Measurements from ENCODE around the gene HES1.

The HES1 gene

GRCh38 chr3:194110483-194110882, 25.5 kb upstream of the HES1 start:
- no peaks in the 10 kb centered on the region for H3K9me3 ChIP-seq
- H3K4me3 ChIP-seq (ENCODE audit: low read depth in 1 of 2, low read length in 1 of 2), result no peak overlapping the region
- H3K4me1 ChIP-seq (ENCODE audit: control insufficient read depth in 1 of 2, insufficient read depth in 1 of 2, low read depth in 1 of 2, low read length in 1 of 2), result no peaks in the 10 kb centered on the region
- TF ChIP-seq CTCF (IDR thresholded peaks at IDR 0.05), result no peak
- no peaks in the 10 kb centered on the region for H3K36me3 ChIP-seq
- peaks cover 15% of the 10 kb centered on the region for H3K27me3 ChIP-seq
- no peak overlapping the region for H3K27ac ChIP-seq

GRCh38 chr3:194111336-194111735, 24.6 kb upstream of the HES1 start:
- no peak for TF ChIP-seq CTCF (IDR thresholded peaks at IDR 0.05)

GRCh38 chr3:194112120-194113106, 23.5 kb upstream of the HES1 start:
- Histone ChIP-seq H3K4me1 (ENCODE audit: control insufficient read depth in 1 of 2, insufficient read depth in 1 of 2, low read depth in 1 of 2, low read length in 1 of 2) (no peaks in the 10 kb centered on the region), H3K36me3 (no peaks in the 10 kb centered on the region), H3K27ac (no peak overlapping the region), H3K27me3 (peaks cover 16% of the 10 kb centered on the region), H3K4me3 (ENCODE audit: low read depth in 1 of 2, low read length in 1 of 2) (no peak overlapping the region), H3K9me3 (no peaks in the 10 kb centered on the region)
- TF ChIP-seq CTCF (IDR thresholded peaks at IDR 0.05), result no peak

More at GRCh38 chr3:194111336-194111735, 24.6 kb upstream of the HES1 start:
- Histone ChIP-seq H3K4me1 (ENCODE audit: control insufficient read depth in 1 of 2, insufficient read depth in 1 of 2, low read depth in 1 of 2, low read length in 1 of 2) (no peaks in the 10 kb centered on the region), H3K4me3 (ENCODE audit: low read depth in 1 of 2, low read length in 1 of 2) (no peak overlapping the region), H3K36me3 (no peaks in the 10 kb centered on the region), H3K27ac (no peak overlapping the region), H3K9me3 (no peaks in the 10 kb centered on the region), H3K27me3 (peaks cover 11% of the 10 kb centered on the region)

- Histone ChIP-seq H3K4me1 (ENCODE audit: control insufficient read depth in 1 of 2, insufficient read depth in 1 of 2, low read depth in 1 of 2, low read length in 1 of 2) (no peaks in the 10 kb centered on the region), H3K27me3 (peaks cover 22% of the 10 kb centered on the region), H3K9me3 (no peaks in the 10 kb centered on the region), H3K36me3 (no peaks in the 10 kb centered on the region), H3K27ac (no peak overlapping the region), H3K4me3 (ENCODE audit: low read depth in 1 of 2, low read length in 1 of 2) (no peak overlapping the region)
- no peak for TF ChIP-seq CTCF (IDR thresholded peaks at IDR 0.05)
Observed at GRCh38 chr3:194114123-194114522, 21.8 kb upstream of the HES1 start.

- no peak for TF ChIP-seq CTCF (IDR thresholded peaks at IDR 0.05)
- no peak overlapping the region for H3K4me3 ChIP-seq (ENCODE audit: low read depth in 1 of 2, low read length in 1 of 2)
Observed at GRCh38 chr3:194117104-194117845, 18.7 kb upstream of the HES1 start.

More at GRCh38 chr3:194117104-194117845, 18.7 kb upstream of the HES1 start:
- Histone ChIP-seq H3K36me3 (no peaks in the 10 kb centered on the region), H3K4me1 (ENCODE audit: control insufficient read depth in 1 of 2, insufficient read depth in 1 of 2, low read depth in 1 of 2, low read length in 1 of 2) (no peaks in the 10 kb centered on the region), H3K27ac (no peak overlapping the region), H3K27me3 (peaks cover 45% of the 10 kb centered on the region), H3K9me3 (no peaks in the 10 kb centered on the region)

All from neutrophil (primary cell).